Panc1 (cell line): ENCODE results near the gene PCSK5. TPM values are rescaled to one million over a fixed set of nuclear protein-coding genes. Genes with fewer than 3 reads are reported as not detected.

Source experiments
- ATAC-seq: fragments of 200-7000 bp; cut with Tn5 transposase; 2 replicates; pipeline ENCODE4 v1.9.1; 2020; ENCODE audit warnings: mild to moderate bottlenecking, moderate library complexity
- BruUV-seq: library from RNA; stranded (reverse); fragments of 400-500 nt; replicated peaks from 2 replicates; lab custom pipeline; 2021; lab: Mats Ljungman, UMichigan
- CTCF ChIA-PET: fragments of 300-600 bp; sonication (Branson Sonifier 250); formaldehyde crosslinking; loops from one replicate; lab custom pipeline; 2022; ENCODE audit warnings: antibody characterized with exemption; lab: Charles Lee
- POLR2A ChIA-PET: fragments of 300-600 bp; sonication (Branson Sonifier 250); formaldehyde crosslinking; loops from one replicate; lab custom pipeline; 2022; ENCODE audit warnings: antibody characterized with exemption; lab: Charles Lee
- DNase-seq: peaks from one replicate; pipeline ENCODE4 v3.0.0-alpha.2; 2010; ENCODE audit warnings: low read depth, low spot score
- H3K27ac ChIP-seq: 2 replicates; pipeline ENCODE4 v1.5.1; 2011; ENCODE audit warnings: mild to moderate bottlenecking, low read length, inconsistent platforms
- H3K27me3 ChIP-seq: fragments of 200-500 bp; sonication (Bioruptor generic); 2 replicates; pipeline ENCODE4 v1.6.0; 2014; ENCODE audit warnings: low read length, inconsistent platforms; ENCODE audit not compliant: control insufficient read depth, insufficient read depth
- H3K36me3 ChIP-seq: fragments of 200-500 bp; sonication (Bioruptor generic); 2 replicates; pipeline ENCODE4 v1.5.1; 2014; ENCODE audit warnings: inconsistent platforms, mild to moderate bottlenecking, low read length, moderate library complexity; ENCODE audit not compliant: control insufficient read depth, insufficient read depth
- H3K4me1 ChIP-seq: 2 replicates; pipeline ENCODE4 v1.5.1; 2011; ENCODE audit warnings: inconsistent platforms, mild to moderate bottlenecking, low read length, moderate library complexity; ENCODE audit not compliant: control insufficient read depth, insufficient read depth
- H3K4me3 ChIP-seq, 2 experiments: 2 replicates each; pipeline ENCODE4 v1.5.1; 2011 to 2012; ENCODE audit warnings: low read depth in 2 of 2, low read length in 2 of 2, mild to moderate bottlenecking in 2 of 2, inconsistent platforms in 1 of 2, moderate library complexity in 1 of 2
- H3K9me3 ChIP-seq: fragments of 200-500 bp; sonication (Bioruptor generic); 2 replicates; pipeline ENCODE4 v1.5.1; 2014; ENCODE audit warnings: low read depth, mild to moderate bottlenecking, inconsistent platforms, low read length, moderate library complexity; ENCODE audit not compliant: control insufficient read depth, insufficient read depth
- CTCF ChIP-seq: fragments of 450-650 bp; IDR thresholded peaks from 2 replicates; pipeline ENCODE4 v1.5.1; 2017; ENCODE audit warnings: mild to moderate bottlenecking
- POLR2AphosphoS5 ChIP-seq: IDR thresholded peaks from 2 replicates; pipeline ENCODE4 v1.6.1; 2012; ENCODE audit warnings: mild to moderate bottlenecking, low read depth, low read length, moderate library complexity
- REST ChIP-seq, 2 experiments: IDR thresholded peaks; 2 replicates each; pipeline ENCODE4 v1.6.1; 2011 to 2012; ENCODE audit warnings: low read depth in 2 of 2, control low read depth in 1 of 2, low read length in 1 of 2, mild to moderate bottlenecking in 1 of 2, moderate library complexity in 1 of 2; ENCODE audit not compliant: insufficient read depth in 1 of 2
- SIN3A ChIP-seq: IDR thresholded peaks from 2 replicates; pipeline ENCODE4 v1.6.1; 2012; ENCODE audit warnings: low read depth, mild to moderate bottlenecking, low read length, moderate library complexity, borderline replicate concordance; ENCODE audit not compliant: insufficient read depth
- TCF7L2 ChIP-seq: IDR thresholded peaks from 2 replicates; pipeline ENCODE4 v1.6.1; 2011; ENCODE audit warnings: mild to moderate bottlenecking, low read depth, low read length, inconsistent platforms
- in situ Hi-C: cut with HindIII; loops from 2 replicates; pipeline ENCODE4 v1.10.0; 2016; ENCODE audit warnings: low sequenced_read_pairs, low pct_unique_long_range_greater_than_20kb
- intact Hi-C: fragments of 100-400 bp; cut with micrococcal nuclease; formaldehyde crosslinking; loops from one replicate; pipeline ENCODE4 v1.10.0; 2022; ENCODE audit not compliant: unreplicated experiment
- total RNA-seq: library from RNA; stranded (reverse); gene quantifications from one replicate; pipeline ENCODE4 v1.2.1, GENCODE V29; 2021; ENCODE audit not compliant: unreplicated experiment

PCSK5 gene
- total RNA-seq, 1 experiment from 2014 or later, result 0.21 TPM

- Histone ChIP-seq H3K36me3 (no peaks in the 10 kb centered on the region), H3K9me3 (no peaks in the 10 kb centered on the region), H3K27me3 (no peaks in the 10 kb centered on the region), H3K4me1 (no peaks in the 10 kb centered on the region), H3K27ac (no peak overlapping the region), H3K4me3 (no peak overlapping the region)
- no TSS peak for BruUV-seq
- no peak for TF ChIP-seq TCF7L2
- no peak for TF ChIP-seq CTCF
- TF ChIP-seq SIN3A, result no peak
- TF ChIP-seq REST (IDR thresholded peaks at IDR 0.05; ENCODE audit: insufficient read depth in 1 of 2, low read depth in 2 of 2, low read length in 1 of 2), result no peak
- no peak for TF ChIP-seq POLR2AphosphoS5
- ChIA-PET CTCF (no interaction called here), POLR2A (no interaction called here)
- in situ Hi-C loops, result no loop called here
- no peak for DNase-seq
- intact Hi-C loops, result no loop called here
- no peak for ATAC-seq
These were observed 350.1 kb downstream of the PCSK5 start for GRCh38 chr9:76240578-76240977.

DNA sequence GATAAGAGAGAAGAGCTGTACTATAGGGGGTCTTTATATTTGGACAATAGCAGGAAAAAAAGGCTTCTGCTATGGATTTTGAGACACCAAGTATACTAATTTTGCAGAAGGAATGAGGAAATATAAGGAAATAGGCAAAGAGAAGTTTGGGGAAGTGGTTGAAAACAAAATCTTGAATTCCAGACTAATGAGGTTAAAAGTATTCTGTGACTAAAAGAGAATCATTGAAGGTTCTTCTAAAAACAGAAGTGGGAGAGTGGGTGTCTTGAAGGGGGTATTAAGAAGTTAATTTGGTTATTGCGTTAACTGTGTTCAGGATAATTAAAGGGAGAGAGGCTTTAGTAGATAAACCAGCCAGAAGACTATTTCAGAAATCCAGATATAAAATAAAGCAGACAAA lies 355.0 kb downstream of the PCSK5 start:
- POLR2A ChIA-PET, result no interaction called here
- BruUV-seq, result no TSS peak
- Histone ChIP-seq H3K36me3 (no peaks in the 10 kb centered on the region), H3K4me3 (no peak overlapping the region), H3K9me3 (no peaks in the 10 kb centered on the region), H3K4me1 (no peaks in the 10 kb centered on the region), H3K27me3 (no peaks in the 10 kb centered on the region), H3K27ac (no peak overlapping the region)
- no peak for TF ChIP-seq REST (IDR thresholded peaks at IDR 0.05; ENCODE audit: insufficient read depth in 1 of 2, low read depth in 2 of 2, low read length in 1 of 2)
- no peak for TF ChIP-seq SIN3A
- no peak for TF ChIP-seq TCF7L2
- TF ChIP-seq POLR2AphosphoS5, result no peak
- TF ChIP-seq CTCF, result no peak
- intact Hi-C loops (no loop called here), in situ Hi-C loops (no loop called here)
- DNase-seq (no peak), ATAC-seq (no peak)
- CTCF ChIA-PET, result no interaction called here
